A673 (cell line): ENCODE data around the gene CAPN7.

Experiments used
- CTCF ChIP-seq: fragments of 300-800, 200-600 bp; sonication (generic); conservative IDR thresholded peaks from 2 replicates; pipeline ENCODE4 v1.5.1; 2017; ENCODE audit warnings: low read depth, mild to moderate bottlenecking, antibody characterized with exemption, low read length, moderate library complexity, mixed read lengths
- EZH2 ChIP-seq: fragments of 200-600 bp; sonication (generic); IDR thresholded peaks from 2 replicates; pipeline ENCODE4 v1.6.1; 2017; ENCODE audit warnings: borderline replicate concordance, low read depth, mild to moderate bottlenecking, mixed read lengths, antibody characterized with exemption, low read length; ENCODE audit not compliant: poor library complexity, severe bottlenecking

GRCh38 chr3:15165061-15165460 is 41.0 kb upstream of the CAPN7 start:
- TF ChIP-seq CTCF (no peak), EZH2 (no peak)
